HG03342 (cell line): ENCODE data around the gene EPB41.
"Not testable (repeated sequence)": the region's sequence is repeated elsewhere in the genome, so short reads cannot be mapped to it uniquely, and the experiment has no call there.

Source experiments
- ATAC-seq: cut with Tn5 transposase; IDR thresholded peaks from one replicate; pipeline ENCODE4 v1.9.1; 2021; ENCODE audit warnings: mild to moderate bottlenecking, moderate library complexity; ENCODE audit not compliant: unreplicated experiment

EPB41 gene

DNA sequence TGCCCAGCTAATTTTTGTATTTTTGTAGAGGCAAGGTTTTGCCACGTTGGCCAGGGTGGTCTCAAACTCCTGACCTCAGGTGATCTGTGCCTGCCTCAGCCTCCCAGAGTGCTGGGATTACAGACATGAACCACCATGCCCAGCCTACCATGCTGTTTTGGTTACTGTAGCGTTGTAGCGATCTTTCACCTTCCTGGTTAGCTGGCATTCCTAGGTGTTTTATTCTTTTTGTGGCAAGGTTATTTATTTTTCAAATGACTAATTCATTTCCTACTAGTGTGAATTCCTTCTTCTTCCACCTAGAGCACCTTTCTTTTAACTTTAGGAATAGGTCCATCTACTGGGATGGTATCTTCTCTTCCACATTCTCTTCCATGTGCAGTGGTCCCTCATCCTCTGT, 180.1 kb downstream of the EPB41 start:
- no peak for ATAC-seq

DNA sequence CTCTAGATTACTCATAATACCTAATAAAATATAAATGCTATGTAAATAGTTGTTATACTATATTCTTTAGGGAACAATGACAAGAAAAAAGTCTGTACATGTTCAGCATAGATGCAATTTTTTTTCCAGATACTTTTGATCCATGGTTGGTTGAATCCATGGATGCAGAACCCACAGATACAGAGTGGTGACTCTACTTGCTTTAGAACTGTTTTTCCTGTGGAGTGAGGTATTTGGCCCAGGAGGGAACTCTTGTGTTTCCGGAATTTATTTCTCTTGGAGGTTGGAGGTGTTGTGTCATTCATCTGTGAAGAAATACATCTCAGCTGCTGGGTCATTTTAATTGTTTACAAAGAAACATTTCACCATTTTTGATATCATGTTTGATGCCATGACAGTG, 180.6 kb downstream of the EPB41 start:
- no peak for ATAC-seq

DNA sequence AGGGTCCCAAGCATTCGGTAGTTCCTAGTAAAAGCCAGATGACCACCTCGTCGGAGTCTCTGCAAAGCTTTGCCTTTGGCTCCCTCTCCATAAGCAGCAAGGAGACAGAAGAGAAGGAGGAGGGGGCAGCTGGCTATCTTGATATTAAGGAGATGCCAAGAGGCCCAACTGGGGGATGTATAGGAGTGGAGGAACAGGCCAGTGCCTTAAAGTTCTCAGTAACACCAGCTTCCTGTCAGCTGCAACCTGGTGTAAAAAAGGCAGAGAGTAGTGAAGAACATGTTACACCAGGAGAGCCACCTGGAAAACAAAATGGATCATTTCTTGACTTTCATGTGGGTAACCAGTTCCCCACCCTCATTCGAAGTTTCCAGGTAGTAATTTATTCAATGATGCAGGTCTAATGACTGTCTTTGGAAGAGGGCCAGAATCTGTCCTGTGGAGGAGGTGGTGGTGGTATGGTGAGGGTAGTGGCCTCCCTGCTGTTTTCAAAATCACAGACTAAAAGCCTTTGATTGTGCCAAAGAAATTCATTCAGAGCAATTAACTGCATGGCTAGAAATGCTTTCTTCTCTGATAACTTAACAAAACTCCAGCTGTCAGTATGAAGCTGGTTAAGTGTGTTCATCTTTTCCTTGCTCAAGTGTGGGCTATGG, 182.0 kb downstream of the EPB41 start:
- no peak for ATAC-seq

DNA sequence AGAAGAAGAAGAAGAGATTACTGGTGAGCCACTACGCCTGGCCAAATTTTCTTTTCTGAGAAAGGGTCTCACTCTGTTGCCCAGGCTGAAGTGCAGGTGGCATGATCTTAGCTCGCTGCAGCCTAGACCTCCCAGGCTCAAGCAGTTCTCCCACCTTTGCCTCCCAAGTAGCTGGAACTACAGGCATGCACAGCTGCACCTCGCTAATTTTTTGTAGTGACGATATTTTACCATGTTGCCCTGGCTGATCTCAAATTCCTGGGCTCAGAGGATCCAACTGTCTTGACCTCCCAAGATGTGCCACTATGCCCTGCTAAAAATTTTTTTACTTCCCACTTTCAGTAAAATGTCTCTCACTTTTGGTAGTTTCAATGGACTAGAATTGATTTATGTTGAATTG, 184.9 kb downstream of the EPB41 start:
- ATAC-seq, result no peak

DNA sequence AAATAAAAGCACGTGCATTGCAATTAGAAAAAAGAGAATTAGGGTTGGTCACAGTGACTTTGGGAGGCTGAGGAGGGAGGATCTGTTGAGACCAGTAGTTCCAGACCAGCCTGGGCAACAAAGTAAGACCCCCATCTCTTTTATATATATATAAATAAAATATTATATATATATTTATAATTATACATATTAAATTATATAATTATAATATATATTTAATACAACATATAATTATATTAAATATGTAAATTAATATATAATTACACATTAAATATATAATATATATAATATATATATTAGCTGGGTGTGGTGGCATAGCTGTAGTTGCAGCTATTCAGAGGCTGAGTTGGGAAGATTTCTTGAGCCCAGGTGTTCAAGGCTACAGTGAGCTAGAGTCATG, 186.1 kb downstream of the EPB41 start:
- ATAC-seq, result no peak

DNA sequence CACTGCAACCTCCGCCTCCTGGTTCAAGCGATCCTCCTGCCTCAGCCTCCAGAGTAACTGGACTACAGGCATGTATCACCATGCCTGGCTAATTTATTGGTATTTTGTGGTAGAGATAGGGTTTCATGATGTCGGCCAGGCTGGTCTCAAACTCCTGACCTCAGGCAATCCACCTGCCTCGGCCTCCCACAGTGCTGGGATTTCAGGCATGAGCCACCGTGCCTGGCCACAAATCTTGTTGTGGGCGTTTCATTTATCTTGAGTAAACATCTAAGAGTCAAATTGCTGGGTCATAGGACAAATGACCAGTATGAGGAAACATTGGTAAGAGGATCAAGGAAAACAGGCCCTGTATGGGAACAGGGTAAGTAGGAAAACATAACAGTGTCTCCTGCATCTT, 191.5 kb downstream of the EPB41 start:
- no peak for ATAC-seq

DNA sequence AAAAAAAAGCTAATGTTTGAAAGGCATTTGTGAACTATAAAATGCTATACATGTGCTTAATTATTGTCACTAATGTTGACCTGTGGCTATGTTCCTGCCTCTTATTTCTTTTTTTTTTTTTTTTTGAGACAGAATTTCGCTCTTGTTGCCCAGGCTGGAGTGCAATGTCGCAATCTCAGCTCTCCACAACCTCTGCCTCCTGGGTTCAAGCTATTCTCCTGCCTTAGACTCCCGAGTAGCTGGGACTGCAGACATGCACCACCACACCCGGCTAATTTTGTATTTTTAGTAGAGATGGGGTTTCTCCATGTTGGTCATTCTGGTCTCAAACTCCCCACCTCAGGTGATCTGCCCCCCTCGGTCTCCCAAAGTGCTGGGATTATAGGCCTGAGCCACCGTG, 193.7 kb downstream of the EPB41 start:
- ATAC-seq, result not testable (repeated sequence)

DNA sequence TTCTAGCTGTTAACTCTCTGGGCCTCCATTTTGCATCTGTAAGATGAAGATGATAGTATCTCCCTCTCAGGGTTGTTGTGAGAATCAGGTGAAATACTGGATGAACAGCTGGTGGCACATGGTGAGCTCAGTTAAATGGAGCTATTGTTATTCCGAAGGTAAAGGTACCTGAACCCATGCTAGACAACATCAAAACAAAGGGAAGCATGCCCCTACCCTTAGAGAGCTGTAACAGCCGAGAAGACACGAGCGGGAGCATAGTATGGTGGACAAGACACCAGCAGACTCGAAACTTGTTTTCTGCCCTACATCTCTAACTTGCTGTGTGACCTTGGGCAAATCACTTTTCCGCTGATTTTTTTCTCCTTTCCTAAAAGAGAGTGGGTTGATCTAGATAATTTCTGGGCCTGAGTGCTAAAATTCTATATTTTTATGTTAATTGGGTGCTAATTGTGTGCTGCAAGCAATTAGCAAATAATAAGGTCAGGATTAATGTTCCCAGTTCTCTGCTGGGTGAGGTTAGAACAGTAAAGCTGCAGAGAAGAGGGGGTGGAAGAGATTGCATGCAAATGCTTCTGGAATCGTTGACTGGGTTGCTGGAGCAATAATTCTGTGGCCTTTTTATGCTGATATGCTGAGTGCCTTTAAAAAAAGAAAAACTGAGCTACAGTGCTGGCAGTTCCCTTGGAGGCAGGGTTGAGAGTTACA, 198.5 kb downstream of the EPB41 start:
- no peak for ATAC-seq

DNA sequence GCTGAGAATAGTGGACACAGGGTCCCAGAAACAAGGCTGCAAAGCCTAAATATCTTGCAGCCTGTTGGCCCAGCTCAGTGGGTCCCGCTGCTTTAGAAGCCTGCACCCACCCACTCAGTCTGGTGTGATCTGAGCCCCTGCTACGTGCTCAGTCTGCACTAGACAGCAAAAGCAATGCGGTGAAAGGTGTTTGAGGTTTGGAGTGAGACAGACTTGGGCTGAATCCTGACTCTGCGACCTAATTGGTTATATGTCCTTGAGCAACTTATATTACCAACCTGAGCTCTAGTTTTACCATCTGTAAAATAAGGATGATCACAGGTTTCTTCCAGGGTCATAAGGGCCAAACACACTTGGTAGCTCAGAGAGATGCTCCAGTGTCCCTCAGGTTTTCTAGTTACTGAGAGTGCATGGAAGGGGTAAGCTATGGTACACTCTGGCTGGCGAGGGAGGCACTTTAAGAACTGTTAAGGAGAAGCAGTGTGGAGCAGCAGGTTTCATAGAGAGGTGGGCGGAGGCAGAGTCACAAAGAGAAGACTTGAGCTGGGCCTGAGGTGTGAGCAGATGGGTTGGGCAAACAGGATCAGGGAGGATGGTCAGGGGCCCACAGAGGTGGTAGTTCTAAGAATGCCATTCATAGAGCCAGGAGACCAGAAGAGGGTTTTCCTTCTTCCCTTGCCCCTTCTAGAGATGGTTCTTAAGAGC, 199.2 kb downstream of the EPB41 start:
- ATAC-seq, result no peak

DNA sequence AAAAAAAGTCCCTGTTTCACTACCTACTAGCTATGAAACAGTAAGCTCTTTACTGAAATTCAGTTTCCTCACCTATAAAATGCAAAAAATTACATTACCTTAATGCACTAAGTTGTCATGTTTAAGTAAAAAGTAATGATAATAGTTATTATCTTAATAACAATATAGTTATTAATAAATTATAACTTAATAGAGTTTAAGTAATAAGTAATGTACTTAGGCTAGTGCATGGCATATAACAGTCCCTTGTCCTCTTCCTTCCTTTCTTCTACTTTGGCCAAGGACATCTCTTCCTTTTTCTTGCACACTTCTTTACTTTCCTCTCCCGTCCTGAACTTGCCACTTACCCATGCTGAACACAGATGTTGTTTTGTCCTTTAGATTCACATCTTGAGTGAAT, 200.3 kb downstream of the EPB41 start:
- ATAC-seq, result no peak

DNA sequence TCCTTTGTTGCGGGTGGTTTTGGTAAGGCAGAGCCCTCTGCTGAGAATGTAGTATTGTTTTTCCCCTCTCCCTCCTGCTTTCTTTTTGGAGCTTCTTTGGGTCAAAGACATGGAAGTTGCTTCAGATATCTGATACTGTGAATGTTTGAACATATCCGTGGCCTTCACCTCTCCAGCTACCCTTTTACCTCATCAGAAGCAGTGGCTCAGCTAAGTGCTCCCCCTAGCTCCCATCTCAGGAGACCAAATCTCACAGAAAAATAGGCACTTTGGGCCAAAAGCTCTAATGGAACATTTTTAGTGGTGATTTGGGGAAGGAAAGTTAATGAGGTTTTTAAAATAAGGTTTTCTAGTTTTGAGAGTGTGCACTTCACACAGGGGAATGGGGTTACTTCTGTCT, 203.0 kb downstream of the EPB41 start:
- ATAC-seq, result no peak

DNA sequence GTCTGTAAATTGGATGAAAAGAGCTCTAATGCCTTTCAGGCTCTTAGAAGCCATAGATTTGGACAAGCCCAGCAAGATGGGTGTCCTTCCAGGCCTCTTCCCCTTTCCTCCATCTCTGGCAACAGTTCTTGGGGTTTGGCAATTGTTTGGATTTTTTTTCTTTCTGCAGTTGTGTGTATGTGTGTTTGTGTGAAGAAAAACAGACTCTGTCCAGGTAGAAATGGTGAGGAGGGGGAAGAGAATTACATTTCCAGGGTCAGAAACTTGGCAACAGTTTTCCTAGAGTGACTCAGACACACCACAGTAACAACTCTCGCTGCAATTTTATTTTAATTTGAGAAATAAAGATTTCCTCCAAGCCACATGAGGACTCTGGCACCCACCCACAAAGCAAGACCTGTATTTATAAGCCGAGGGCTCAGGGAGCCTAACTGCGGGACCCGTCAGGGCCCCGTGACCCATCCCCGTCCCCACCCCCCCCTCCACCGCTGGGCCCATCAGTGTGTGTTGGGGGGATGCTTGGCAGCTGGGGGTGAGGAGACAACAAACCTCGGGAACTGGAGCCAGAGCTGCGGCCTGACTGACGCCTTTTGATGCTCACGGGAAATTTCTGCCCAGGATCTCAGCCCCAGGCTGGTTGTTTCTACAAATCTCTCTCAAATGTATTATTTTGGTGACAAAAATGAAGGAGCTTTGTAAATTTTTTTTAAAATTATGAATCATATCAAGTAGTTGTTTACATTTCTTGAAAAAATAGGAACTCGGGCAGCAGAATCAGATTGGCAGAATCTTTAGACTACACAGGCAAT, 205.0 kb downstream of the EPB41 start:
- no peak for ATAC-seq

DNA sequence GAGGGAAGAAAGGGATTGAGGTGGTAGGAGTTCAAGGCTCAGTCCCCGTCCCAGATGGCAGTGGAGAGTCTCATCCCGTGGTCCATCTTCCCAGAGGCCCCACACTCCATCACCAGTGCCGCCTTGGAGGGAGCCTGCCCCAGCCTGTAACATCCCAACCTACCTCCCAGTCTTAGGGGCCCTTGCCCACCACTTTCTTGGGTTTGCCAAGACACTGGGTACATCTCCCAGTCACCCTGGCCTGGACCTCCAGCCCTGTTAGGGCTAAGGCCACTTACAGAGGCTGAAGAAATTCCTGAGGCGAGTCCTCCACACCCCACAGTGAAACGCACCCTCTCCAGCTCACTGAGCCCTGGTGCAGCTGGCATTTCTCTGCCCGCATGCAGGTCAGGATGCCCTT, 206.0 kb downstream of the EPB41 start:
- ATAC-seq, result no peak

DNA sequence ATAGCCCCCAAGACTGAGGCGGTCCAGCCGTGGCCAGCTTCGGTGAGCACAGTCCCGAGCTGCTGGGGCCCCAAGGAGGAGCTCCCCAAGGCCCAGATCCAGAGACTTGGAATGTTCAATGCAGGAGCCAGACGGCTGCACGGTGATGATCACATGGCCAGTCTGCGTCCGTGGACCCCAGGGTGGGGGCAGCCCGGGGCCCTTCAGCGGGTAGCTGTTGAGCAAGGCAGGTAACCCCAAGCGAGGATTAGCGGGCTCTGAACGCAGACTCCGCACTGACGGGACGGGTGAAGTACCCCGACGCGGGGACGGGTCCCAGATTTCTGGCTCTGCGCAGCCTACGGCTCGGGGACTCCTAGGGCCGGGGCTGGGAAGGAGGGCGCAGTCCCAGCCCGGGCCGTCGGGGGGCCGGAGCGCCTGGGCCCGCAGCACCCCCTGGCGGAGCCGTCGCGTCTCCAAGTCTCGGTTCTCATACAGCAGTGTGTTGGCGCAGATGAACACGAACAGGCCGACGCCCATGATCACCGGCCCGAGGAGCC, 206.6 kb downstream of the EPB41 start:
- ATAC-seq, result no peak

DNA sequence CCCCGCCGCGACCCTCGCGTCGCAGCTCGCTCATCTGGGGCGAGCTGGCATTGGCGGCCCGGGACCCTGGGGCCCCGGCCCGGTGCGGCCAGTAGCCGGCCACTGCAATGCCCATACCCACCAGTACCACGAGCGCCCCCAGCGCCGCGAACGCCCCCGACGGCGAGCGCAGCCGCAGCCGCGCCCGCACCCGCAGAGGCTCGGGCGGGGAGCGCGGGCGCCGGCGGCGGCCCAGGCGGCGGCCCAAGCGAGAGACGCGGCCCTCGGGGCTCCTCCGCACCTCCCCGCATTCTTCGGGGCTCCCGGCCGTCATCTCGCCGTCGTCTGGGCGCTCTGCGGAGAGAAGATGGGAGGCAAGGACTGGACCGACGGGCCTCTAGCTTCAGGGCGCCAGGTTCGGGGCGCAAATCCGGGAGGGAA, 207.2 kb downstream of the EPB41 start:
- ATAC-seq, result no peak

DNA sequence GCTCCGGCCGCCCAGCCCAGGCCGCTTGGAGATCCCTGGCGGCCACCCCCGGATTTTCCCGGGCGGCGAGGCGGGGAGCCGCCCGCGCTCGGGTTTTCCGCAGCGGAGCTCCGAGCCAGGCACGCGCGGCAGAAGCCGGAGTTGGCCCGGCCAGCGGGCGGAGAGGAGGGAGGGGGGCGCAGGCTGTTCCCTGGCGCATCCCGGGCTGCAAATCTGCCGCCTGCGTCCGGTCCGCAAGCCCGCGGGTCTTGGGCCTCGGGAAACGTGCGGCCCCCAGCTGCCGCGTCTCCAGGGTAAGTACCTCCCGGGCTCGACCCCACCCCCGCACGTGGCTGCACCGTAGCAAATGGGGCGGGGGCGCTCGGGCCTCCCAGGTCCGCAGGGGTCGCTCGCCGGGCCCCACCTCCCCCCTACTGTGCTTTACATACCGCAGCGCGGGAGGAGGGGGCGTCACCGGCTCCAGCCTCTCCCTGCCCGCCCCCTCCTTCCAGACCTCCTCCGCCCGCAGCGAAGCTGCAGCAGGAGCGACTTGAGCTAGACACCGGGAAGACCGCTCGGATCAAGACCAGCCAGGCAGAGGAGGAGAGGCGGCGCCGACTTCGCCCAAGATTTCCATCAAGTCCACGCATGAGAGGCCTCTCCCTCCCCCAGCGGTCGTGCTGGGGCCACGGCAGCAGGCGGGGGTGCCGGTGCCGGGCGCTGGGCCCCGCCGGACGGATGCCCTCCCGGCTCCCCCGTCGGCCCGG, 207.7 kb downstream of the EPB41 start:
- ATAC-seq, result no peak

DNA sequence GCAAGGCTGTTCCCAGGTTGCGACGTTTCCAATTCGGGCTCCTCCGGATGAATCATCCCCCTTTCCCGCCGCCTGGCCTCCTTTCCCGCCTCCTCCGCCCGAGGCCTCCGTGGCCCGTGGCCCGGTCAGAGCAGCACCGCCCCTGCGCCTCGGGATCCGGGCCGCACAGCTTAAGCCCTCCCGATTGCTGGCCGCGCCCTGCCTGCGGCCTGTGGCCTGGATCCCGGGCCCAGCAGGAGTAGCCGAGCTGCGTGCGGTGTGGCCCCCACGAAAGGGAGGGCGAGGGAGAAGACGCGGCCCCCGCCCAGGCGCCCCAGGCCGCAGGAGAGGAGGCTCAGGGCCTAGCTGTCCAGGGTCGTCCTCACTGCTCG, 208.3 kb downstream of the EPB41 start:
- no peak for ATAC-seq

DNA sequence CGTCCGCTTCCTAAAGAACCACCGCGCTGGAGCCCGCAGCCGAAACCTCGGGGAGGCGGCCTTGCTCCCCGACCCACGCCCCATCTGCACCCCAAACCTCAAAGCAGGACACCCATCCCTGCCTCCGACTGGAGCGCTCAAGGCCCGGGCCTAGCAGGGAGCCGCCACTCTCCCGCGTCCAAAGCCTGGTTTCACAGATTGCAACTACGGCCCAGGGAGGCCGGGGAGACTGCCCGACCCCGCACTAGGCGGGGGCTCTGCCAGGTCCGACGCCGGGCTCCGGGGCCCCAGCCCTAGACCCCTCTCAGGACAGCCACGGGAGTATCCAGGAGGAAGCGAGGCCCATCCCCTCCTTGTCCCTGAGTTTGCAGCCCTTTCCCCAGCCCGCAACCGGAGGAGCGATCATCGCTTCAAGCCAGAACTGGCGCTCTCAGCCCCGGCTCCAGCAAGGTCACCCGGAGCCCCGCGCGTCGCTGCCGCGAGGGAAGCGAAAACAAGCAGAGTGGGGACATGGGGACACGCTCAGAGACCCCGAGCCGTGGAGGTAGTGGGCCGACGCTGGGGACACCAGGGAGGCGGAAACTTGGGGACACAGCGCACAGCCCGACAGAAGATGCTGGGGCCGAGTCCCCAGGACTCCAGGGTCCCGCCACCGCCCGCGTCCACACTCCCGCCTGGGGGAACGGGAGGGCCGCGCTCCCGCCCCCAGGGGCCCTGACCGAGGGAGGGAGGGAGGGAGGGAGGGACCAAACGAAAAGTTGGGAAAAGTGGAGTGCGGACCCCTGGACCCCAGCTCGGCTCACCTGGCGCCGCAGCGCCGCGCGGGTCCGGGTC, 208.9 kb downstream of the EPB41 start:
- no peak for ATAC-seq

DNA sequence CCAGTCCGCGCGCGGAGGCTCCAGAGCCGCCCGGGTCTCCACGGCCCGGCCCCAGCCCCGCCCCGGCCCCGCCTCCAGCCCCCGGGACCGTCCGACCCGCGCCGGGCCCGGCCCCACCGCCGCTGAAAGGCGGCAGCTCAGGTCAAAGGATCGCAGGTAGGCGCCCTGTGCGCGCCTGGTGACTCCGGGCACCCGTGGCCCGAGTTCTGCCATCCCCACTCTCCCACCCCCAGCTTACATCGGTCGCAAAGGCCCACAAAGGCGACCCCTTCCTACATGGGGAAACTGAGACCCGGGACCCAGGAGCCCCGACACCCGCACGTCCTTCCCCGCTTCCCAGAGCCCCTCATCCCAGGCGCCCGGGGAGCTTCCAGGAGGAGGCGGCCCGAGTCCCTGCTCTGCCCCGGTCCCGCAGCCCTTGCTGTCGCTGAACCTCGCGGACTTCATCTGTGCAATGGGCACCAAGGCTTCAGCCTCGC, 209.6 kb downstream of the EPB41 start, which contains the start of gene TMEM200B:
TSS of gene TMEM200B (minus strand) at position 17 of the 479 bp plus-strand sequence. CDS start 2,075 bp downstream, outside the sequence.
- ATAC-seq, result no peak
